ENCODE measurements around the gene C16orf74.

The C16orf74 gene

DNA sequence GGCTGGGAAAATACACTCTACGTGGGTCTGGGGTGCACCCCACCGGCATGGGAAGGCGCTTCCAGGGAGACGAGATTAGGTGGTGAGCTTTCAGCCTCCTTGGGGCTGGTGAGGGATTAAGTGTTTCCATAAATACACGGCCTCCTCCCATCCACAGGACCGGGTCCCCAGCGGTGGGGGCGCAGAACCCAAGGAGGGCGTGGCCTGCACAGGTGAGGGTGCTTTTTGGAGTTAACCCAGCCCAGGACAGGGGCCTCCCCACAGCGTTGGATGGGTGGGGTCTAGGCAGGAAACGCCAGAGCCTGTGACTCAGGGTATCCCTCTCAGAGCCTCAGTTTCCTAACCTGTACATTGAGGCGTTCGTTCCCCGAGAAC is 1.1 kb downstream of the C16orf74 start:
- DNase-seq (ENCODE audit: low read depth), result no peak

DNA sequence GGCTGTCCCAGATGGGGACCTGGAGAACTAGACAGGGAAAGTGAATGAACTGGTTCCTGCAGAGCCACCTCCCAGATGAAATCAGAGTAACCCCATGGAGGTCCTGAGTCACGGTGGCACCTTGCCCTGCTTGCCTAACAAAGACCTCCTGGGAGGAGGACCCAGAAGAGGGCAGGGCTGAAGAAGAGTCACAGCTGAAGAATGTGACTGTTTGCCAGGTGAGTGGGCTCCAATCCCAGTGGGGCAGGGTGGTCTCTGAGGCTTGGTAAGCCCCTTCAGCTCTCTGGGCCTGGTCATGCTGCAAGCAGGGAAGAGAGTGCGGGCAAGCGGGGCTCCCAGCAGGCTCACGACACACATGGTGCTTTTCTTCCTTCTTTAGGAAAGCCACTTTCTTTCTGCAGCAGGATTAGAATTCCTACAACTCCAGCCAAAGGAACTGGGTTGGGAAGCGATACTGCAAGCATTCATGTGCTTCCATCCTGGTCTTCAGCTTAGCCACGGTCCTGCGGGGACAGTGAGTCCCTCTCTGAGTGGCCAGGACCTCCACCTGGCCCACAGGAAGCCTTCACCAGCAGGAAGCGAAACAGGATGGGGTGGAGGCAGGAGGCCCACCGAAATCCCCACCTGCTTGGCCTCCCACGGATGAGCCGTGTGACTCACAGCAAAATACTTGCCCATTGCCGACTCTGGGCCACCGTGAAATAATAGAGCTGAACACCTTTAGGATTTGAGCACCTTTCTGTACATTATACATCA is 4.3 kb downstream of the C16orf74 start:
- DNase-seq (ENCODE audit: low read depth), result no peak

DNA sequence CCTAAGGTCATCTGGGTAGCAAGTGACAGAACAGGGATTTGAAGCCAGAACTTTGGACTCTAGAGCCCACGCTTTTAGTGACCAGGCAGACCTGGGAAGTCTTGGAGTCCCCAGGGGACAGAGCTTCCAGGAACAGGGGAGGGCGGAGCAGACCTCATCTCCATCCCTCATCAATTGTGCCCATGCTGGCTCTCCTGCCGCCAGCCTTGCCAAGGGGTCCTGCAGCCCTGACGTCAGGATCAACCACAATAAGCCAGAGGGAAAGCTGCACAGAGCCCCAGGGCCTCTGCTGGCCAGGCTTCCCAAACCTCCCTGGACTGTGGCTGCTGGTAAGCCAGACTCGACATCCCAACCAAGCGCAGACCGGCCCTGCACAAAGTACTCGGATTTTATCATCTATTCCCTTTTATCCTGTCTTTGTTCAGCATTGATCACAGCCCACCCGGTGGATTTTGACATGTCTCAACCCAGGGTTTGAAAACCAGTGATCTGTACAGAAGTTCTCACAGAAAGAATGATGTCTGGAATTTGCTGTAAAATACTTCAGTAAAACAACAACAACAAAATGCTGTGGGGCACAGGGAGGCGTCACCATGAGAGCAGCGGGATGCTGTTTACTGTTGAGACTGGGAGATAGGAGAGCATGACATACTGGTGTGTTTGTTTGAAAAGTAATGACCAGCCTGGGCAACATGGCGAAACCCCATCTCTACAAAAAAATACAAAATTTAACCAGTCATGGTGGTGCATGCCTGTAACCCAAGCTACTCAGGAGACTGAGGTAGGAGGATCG is 11.8 kb downstream of the C16orf74 start:
- no peak for DNase-seq (ENCODE audit: low read depth)

DNA sequence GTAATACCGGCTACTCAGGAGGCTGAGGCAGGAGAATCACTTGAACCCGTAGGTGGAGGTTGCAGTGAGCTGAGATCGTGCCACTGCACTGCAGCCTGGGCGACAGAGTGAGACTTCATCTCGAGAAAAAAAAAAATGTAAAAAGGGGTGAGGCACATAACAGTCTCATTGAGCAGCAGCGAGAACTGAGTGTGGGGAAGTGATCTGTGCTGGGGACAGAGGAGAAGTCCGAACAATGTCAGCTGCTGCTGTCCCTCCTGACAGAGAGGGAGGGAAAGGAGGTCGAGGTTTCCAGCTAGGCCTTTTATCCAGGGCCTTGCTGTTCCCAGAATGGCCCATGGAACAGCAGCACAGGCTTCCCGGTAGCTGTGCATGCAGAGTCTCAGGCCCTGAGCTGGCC is 14.0 kb downstream of the C16orf74 start:
- DNase-seq (ENCODE audit: low read depth), result no peak

DNA sequence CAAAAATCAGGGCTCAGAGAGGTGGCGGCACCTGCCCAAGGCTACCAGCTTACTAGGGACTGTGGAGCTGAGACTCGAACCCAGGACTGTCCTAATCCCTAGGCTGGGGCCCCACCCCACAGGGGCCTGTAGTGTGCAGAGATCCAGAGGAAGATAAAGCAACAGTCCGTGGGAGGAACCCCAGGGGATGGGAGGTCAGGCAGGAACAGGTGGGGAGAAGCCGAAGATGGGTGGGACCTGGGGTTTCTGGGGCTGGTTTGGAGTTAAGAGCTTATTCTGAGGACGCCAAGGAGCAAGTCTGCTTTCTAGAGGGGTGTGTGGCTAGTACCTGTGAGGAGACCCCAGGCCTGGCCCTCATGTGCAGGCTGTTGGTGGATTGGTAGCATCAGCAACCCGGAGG is 14.9 kb downstream of the C16orf74 start:
- DNase-seq (ENCODE audit: low read depth), result no peak

DNA sequence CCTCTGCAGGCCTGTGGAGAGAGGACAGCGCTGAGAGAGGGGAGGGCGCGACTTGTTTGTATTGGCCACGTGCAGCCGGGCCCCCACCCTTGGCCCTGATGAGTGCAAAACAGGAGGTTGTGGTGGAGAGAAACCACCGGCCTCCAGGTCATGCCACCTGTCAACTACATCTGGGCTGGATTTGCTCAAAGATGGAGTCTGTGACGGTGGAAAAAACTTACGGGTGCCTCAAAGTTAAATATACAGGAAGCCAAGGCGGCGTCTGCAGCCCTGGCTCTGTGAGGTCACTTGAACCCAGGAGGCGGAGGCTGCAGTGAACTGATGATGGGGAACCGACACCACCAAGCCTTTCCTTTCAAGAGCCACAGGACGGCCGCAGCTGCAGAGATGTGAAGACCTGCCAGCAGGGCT is 15.7 kb downstream of the C16orf74 start:
- DNase-seq (ENCODE audit: low read depth), result no peak

DNA sequence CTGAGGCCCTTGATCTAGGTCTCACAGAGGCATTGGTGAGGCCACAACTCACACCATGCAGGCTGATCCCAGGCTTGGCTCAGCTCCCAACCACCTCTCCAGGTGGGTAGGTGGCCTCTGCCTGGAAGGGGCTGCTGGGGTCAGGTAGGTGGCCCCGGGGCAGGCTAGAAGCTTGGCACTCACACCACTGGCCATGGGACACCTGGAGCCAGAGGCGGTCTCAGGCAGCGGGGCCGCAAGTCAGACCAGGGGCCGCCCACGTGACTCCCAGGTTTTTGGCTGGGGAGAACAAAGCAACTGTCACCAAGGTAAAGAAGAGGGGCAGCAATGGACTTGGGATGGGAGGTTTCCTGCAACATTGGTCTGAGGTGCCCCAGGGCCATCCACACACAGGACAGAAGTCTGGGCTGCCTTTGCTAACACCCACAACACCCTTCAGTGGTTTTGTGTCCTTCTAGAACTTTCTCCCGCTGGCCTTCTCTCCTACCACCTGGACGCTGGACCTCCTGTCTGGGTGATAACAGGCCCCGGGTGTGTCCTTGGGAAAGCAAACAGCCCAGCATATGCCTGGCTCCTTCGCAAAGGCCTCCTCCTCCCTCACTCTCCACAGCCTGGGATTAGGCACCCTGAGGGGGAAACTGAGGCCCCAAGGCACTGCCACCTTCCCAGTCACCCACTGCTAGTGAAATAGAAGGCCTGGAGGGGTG is 16.4 kb downstream of the C16orf74 start:
- DNase-seq (ENCODE audit: low read depth), result no peak

DNA sequence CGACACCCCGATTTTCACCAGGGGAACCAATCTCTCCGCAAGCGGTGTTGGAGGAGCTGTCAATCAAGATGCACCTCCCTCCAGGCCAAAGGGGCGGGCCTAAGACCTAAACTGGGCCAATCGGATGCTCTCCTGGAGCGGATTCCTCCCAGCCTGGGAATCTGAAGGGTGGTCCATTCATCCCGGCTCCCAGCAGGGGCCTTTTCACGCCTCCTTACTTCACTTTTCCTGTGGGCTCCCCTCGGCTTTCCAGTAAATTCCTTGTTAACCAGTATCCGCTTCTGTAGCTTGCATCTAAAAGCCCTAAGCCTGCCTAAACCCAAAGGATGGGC is 17.1 kb downstream of the C16orf74 start:
- DNase-seq (ENCODE audit: low read depth), result no peak

DNA sequence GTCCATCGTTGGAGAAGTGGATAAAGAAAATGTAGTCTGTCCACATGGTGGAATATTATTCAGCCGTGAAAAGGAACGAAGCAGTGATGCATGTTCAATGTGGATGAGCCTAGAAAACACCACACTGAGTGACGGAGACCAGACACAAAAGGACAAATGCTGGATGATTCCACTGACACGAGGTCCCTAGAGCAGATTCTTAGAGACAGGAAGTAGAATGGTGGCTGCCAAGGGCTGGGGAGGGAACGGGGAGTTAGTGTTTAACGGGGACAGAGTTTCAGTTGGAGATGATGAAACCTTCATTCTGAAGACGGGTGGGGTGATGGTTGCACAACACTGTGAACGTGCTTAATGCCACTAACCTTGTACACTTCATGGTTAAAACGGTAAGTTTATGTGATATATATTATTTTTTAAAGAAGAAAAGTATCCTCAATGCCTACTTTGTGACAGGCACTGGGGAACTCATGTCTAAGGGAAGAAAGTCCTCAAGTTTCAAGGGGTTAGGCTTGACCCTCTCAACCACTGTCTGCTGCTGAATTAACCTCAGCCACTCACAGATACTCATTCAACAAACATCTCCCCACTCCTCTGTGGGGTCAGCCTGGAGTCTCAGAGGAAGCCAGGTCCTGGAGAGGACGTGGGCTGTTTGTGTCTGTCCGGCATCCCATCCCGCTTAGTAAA is 17.6 kb downstream of the C16orf74 start:
- DNase-seq (ENCODE audit: low read depth), result no peak

DNA sequence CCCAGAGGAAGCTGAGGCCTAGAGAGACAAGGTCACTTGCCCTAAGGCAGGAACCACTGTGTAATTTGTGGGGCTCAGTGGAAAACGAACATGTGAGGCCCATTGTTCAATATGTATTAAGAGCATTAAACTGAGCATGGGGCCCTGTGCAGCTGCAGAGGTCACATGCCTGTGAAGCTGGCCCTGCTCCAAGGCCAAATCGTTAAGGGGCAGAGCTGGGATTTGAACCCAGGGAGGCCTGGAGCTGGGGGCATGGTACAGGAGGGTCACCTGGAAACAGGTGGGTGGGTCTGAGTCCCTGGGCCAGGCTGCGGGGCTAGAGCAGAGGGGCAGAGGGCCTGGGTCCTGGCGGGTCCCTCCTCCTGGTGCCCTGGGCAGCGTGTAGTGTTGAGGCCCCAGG is 19.7 kb downstream of the C16orf74 start:
- DNase-seq (ENCODE audit: low read depth), result no peak

DNA sequence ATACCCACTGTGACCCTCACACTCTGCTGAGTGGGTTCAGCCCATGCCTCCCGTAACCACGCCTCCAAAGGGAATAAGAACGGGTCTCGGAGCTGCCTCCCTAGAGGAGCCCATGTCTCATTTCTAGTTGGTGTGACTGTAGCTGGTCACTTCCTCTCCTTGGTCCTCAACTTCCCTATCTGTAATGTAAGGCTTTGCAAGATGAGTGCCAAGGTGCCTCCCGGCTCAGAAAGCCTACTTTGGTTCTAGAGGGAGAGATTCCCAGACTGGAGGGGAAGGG is 20.8 kb downstream of the C16orf74 start:
- DNase-seq (ENCODE audit: low read depth), result no peak

DNA sequence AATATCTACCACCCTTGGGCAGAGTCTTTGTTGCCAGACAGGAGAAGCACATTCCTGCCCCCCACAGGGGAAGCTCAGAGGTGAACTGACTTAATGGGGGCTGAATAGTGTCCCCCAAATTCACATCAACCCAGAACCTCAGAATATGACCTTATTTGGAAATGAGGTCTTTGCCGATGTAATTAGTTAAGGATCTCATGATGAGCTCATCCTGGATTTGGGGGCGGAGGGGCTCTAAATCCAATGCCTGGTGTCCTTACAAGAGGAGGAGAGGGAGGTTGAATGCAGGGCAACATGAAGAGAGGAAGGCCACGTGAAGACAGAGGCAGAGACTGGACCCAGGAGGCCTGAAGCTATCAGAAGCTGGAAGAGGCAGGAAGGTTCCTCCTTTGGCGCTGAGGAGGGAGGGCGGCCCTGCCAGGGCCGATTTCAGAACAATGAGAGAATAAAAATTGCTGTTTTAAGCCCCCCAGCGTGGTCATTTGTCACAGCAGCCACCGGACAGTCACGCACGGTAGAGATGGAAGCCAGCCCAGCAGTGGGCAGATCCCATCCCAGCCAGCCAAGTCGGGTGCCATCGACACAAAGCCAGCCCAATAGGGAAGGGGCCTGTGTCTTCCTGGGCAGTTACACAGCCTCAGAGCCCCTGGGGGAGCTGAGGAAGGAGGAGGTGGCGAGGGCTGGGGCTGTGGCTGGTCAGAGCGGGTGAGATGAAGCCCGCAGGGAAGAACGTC is 21.3 kb downstream of the C16orf74 start:
- DNase-seq (ENCODE audit: low read depth), result no peak

DNA sequence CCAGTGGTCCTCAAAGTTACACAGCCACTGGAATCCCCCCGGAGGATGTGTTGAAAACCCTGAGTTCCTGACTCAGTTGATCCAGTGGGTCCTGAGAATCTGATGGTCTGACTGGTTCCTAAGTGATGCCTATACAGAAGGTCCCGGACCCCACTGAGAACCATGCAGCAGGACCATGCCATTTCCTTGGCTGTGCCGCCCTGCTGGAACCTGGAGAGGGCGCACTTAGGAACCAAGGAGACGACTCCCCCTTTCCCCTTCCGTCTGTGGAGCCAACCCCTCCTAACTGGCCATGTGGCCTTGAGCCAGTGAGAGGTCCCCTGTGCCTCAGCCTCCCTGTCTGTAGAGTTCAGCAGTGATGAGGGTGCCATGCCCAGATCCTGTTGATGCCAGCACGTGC is 22.0 kb downstream of the C16orf74 start:
- no peak for DNase-seq (ENCODE audit: low read depth)

DNA sequence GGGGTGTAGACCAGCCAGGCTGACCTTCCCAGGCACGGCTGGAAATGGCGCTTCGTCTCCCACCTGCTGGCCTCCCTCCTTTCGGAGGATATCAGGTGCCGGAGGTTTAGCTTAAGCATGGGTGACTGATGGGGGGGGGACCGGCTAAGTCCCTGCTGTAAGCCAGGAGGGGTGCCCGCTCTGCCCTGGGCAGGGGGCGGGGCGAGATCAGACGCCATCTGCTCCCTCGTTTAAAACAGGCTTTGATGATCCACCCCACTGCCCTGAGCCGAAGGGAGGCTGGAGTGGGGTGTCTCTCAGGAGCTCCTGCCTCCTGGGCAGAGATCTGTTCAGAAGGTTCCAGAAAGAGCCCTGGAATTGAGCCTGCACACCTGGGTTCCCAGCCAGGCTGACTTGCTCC is 26.0 kb downstream of the C16orf74 start:
- no peak for DNase-seq (ENCODE audit: low read depth)

DNA sequence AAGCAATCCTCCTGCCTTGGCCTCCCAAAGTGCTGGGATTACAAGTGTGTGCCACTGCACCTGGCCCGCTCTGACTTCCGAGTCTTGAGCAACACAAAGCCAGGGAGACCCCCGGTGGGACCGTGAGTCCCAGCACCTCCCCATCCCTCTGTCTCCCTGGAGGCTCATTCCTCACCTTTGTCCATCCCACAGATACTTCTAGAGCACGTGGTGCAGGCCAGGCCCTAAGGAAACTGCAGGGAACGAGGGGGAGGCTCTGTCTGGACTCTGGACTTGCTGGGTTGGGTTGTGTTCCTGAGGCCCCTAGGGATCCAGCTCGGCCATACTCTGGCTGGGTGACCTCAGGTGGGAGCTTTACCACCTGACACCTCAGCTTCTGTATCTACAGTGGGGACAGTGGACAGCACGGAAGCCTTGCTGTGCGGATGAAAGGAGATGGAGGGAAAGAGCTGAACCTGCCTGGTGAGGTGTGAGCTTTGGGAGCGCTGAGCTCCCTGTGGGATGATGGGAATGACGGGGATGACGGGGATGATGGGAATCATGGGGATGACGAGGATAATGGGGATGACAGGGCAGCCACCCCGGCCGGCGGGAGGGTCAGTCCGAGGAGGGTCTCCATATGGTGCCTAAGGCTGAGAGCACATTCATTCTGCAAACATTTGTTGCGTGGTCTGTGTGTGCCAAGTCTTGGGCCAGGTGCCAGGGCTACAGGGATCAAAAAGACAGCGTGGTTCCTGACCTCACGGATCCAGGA is 26.6 kb downstream of the C16orf74 start:
- DNase-seq (ENCODE audit: low read depth), result no peak

DNA sequence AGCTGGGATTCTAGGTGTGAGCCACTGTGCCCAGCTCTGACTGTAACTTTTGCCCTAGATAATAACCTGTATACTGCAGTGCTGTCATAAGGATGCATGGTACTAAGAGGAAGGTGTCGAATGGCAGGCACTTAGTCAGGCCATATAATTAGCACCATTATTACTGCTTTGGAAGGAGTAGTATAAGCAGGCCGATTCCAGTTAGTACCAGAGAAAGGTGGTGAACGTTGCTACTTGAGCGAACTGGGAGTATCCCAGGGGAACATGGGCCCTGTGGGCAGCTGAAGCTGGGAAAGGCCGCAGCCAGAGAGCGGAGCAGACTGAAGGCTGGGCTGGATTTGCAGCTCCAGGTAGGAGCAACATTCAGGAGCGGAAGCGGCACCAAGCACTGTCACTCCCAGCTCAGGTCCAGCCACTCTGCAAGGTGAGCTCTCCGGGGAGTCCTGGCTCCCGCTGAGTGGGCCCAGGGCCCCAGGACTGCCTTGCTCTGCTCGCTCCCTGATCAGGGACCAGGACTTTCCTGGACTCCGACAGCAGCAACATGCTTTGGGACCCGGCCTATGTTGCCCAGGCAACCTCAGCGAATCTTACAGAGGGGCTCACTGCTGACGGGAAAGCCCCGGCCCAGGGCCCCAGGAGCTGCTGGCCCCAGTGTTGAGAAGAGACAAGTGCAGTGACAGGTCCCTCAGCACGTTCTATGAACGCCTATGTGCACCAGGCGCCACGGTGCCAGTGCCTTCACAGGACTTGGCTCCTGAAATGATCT is 28.6 kb downstream of the C16orf74 start:
- DNase-seq (ENCODE audit: low read depth), result no peak

DNA sequence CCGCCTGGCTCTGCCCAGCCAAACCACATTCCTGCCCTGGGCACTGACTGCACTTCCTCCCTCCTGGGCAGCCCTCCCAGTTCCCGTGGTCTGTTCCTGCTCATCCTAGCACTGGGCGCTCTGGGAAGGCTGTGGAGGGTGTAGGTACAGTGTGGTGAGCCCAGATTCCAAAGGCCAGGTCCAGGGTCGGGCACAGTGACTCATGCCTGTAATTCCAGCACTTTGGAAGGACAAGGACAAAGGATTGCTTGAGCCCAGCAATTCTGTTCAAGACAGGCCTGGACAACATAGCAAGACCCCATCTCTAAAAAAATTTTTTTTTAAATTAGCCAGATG is 30.6 kb downstream of the C16orf74 start:
- DNase-seq (ENCODE audit: low read depth), result no peak

DNA sequence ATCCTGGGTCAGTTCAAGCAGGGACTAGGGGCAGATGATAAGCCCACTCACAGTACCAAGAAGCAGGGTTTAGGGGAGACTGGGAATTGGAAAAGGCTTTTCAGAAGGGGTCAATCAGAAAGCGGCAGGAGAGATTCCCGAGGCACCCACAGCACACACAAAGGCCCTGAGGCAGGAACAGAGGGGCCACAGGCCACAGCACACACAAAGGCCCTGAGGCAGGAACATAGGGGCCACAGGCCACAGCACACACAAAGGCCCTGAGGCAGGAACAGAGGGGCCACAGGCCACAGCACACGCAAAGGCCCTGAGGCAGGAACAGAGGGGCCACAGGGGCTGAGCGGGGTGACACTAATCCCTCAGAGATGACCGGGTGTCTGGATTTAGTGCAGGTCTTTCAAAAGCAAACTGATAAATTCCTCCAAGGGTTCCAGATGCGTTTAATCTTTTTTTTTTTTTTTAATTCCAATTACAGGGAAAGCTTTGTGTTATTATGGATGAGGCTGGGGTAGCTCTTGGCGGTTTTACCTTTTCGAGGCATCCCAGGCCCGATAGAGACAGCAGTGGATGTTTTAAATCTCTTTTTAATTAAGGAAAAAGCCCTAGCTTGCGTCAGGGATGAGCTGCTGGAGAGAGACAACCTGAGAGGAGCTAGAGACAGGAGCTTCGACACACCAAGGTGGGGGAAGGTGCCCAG is 31.1 kb downstream of the C16orf74 start:
- no peak for DNase-seq (ENCODE audit: low read depth)

DNA sequence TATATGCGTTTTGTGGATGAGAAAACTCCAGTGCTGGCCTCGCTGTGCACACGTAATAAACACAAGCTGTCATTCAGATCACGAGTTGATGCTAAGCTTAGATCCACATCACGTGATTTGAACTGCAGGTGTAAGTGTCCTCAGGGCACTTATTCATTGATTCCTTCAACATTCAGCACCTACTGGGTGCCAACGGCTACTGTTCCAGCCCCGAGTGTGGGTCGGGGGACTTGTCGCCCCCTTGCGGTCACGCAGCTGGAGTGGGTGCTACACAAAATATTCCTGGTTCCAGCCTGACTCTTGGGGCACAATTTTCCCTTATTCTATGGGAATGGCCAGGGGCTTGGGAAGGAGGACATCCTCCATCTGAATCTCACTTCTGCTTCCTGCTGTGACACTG is 32.2 kb downstream of the C16orf74 start:
- DNase-seq (ENCODE audit: low read depth), result no peak

DNA sequence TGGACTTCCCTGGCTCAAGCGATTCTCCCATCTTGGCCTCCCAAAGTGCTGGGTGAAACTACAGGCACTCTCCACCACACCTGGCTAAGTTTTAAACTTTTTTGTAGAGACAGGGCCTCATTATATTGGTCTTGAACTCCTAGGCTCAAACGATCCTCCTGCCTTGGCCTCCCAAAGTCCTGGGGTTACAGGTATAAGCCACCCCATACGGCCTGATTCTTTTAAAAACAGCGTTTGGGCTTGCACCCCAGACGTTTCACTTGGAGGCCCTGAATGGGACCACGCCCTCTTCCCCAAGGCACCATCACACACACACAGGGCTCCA is 32.8 kb downstream of the C16orf74 start:
- DNase-seq (ENCODE audit: low read depth), result no peak

All from activated T-helper 9 cell treated with anti-CD3 and anti-CD28 coated beads, Interleukin-2, amount 50 U/mL, for 16 hours (primary cell).